ENCODE measurements around the gene SEC16A. TPM values are rescaled to one million over a fixed set of nuclear protein-coding genes. Genes with fewer than 3 reads are reported as not detected.
A peak's percentile ranks its signal among the peaks of the same experiment; 100 is the strongest.

Gene SEC16A
- total RNA-seq, 4 donors from 2014 or later, result 47.7 to 73.8 (median 62.5) TPM

DNA sequence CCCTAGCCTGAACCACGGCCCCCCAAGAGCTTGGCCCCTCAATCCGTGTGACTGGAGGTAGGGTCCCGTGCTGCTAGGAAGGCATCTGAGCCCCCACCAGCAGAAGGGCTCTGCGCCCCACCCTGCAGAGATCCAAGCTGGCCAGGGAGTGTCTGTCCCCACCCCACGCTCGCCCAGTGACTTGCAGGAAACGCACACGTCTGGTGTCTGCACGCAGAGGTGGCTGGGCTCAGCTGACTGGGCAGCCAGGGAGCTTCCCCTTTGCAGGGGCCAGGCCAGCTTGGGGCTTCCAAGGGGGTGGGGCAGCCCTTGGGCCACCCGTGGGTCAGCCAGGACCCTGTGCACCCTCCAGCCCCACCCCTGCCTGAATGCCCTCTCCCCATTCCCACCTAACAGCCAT is 38.7 kb upstream of the SEC16A start:
- Histone ChIP-seq H3K4me1 (peaks cover 11 to 12% of the 10 kb centered on the region in 2 donors), H3K27me3 (no peaks in the 10 kb centered on the region), H3K9me3 (no peaks in the 10 kb centered on the region), H3K27ac (peak overlapping the region in 1 of 3 donors; percentile 17), H3K4me3 (replicated peaks in 1 of 3) (no peak overlapping the region), H3K36me3 (peaks cover 9% of the 10 kb centered on the region in 2 donors)
- 67 to 84% methylated on average over 6 to 7 of the region's 10 CpGs for WGBS, 2 donors
- TF ChIP-seq, protein P1, sequence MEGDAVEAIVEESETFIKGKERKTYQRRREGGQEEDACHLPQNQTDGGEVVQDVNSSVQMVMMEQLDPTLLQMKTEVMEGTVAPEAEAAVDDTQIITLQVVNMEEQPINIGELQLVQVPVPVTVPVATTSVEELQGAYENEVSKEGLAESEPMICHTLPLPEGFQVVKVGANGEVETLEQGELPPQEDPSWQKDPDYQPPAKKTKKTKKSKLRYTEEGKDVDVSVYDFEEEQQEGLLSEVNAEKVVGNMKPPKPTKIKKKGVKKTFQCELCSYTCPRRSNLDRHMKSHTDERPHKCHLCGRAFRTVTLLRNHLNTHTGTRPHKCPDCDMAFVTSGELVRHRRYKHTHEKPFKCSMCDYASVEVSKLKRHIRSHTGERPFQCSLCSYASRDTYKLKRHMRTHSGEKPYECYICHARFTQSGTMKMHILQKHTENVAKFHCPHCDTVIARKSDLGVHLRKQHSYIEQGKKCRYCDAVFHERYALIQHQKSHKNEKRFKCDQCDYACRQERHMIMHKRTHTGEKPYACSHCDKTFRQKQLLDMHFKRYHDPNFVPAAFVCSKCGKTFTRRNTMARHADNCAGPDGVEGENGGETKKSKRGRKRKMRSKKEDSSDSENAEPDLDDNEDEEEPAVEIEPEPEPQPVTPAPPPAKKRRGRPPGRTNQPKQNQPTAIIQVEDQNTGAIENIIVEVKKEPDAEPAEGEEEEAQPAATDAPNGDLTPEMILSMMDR (IDR thresholded peaks at IDR 0.05), result no peak
- no peak for TF ChIP-seq POLR2A (IDR thresholded peaks at IDR 0.05)
- intact Hi-C loops (cut with DNase I), result no loop called here
- DNase-seq, result peak in 1 of 2 donors; percentile 21

DNA sequence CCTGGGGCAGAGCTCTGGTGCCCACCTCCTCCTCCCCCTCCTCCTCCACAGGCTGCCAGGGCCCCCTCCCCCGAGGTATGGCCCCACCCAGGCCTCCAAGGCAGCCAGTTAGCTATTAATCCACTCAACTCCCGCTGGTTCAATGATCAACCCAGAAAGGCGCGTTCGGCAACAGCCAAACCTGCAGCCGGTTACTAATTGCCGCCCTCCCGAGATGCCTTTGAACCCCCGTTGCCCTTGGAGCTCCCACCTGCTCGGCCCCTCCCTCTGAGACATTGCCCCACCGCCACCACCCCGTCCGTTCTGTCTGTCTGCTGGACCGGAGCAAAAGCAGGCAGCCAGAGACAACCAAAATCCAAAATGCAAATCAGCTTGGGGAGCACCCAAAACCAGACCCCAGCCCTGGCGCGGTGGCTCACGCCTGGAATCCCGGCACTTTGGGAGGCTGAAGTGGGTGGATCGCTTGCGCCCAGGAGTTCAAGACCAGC is 37.3 kb upstream of the SEC16A start:
- DNase-seq, result no peak
- Histone ChIP-seq H3K9me3 (no peaks in the 10 kb centered on the region), H3K4me3 (replicated peaks in 1 of 3) (no peak overlapping the region), H3K4me1 (no peaks in the 10 kb centered on the region), H3K36me3 (peaks cover 12 to 13% of the 10 kb centered on the region in 2 donors), H3K27ac (no peak overlapping the region), H3K27me3 (no peaks in the 10 kb centered on the region)
- intact Hi-C loops (cut with DNase I), result no loop called here
- TF ChIP-seq POLR2A (IDR thresholded peaks at IDR 0.05), result no peak
- TF ChIP-seq, protein P1 (IDR thresholded peaks at IDR 0.05), result no peak
- 80 to 90% methylated on average over 20 of the region's 20 CpGs for WGBS, 2 donors

DNA sequence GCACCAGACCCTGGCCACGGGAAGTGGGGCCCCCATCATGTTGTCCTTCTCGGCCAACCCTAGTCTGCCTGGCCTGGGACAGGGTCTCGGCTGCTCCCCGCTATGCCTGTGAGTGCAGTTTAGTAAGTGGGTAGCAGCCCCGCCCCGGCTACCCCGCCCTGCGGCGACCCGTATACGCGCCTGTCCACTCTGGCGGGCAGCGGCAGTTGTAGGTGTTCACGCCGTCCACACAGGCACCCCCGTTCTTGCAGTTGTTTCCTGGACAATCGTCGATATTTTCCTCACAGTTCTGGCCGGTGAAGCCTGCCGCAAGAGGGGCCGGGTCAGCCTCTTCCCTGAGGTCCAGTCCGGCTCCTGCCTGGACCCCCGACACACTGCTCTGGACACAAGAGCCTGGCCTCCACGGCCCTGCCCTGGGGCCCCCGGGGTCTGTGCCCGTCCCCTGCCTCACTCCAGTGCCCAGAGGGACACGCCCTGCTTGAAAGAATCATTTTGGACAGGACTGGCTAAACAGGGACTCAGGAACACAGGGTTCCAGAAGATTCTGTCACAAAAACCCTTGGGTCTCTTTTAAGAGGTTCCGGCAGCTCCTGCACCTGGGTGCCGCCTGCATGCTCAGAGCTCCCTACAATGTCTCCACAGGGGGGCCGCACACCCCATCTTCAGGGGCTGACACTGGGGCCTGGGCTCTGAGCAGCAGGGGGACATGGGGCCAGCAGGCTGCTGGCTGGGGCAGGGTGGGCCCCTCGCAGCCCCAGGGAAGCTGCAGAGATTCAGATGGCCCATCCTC is 36.6 kb upstream of the SEC16A start:
- no peak for DNase-seq
- 81 to 84% methylated on average over 28 to 31 of the region's 32 CpGs for WGBS, 2 donors
- intact Hi-C loops (cut with DNase I), result no loop called here
- Histone ChIP-seq H3K27me3 (no peaks in the 10 kb centered on the region), H3K27ac (no peak overlapping the region), H3K36me3 (peaks cover 16% of the 10 kb centered on the region in 2 donors), H3K4me1 (no peaks in the 10 kb centered on the region), H3K9me3 (no peaks in the 10 kb centered on the region), H3K4me3 (replicated peaks in 1 of 3) (no peak overlapping the region)
- TF ChIP-seq POLR2A (IDR thresholded peaks at IDR 0.05), result no peak
- TF ChIP-seq, protein P1 (IDR thresholded peaks at IDR 0.05), result no peak

DNA sequence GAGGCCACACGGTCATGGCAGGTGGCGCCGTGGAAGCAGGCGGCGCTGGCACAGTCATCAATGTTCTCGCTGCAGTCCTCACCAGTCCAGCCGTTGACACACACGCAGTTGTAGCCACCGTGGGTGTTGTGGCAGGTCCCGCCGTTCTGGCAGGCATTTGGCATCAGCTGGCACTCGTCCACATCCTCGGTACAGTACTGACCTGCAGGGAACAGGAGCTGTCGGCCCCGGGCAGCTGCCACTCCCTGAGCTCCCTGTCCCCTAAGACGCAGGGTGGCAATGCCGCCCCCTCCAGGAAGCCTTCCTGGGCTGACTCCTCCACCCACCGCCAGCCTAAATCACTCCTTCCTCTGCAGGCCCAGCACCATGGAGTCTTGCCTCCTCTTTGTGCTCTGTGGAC is 35.8 kb upstream of the SEC16A start:
- no peak for TF ChIP-seq POLR2A (IDR thresholded peaks at IDR 0.05)
- TF ChIP-seq, protein P1 (IDR thresholded peaks at IDR 0.05), result no peak
- intact Hi-C loops (cut with DNase I), result no loop called here
- Histone ChIP-seq H3K27ac (no peak overlapping the region), H3K27me3 (no peaks in the 10 kb centered on the region), H3K36me3 (peaks cover 16 to 20% of the 10 kb centered on the region in 2 donors), H3K4me1 (no peaks in the 10 kb centered on the region), H3K9me3 (no peaks in the 10 kb centered on the region), H3K4me3 (replicated peaks in 1 of 3) (no peak overlapping the region)
- no peak for DNase-seq
- 89 to 90% methylated on average over 16 to 17 of the region's 18 CpGs for WGBS, 2 donors

DNA sequence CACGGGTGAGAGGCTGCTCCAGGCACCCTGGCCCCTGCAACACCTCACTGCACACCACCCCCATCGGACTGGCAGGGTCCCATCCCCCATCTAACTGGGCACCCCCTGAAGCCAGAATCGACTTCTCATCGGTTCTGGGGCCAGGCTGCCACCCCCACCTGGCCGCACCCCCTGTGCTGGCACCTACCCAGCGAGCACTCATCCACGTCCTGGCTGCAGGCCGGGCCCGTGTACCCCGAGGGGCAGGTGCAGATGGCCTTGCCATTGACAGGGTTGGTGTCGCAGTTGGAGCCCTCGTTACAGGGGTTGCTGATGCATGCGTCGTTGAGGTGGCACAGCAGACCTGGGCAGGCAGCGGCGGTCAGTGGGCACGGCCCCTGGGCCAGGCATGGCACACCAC is 35.1 kb upstream of the SEC16A start:
- H3K27me3 ChIP-seq, result no peaks in the 10 kb centered on the region
- WGBS, 2 donors, result 87 to 100% methylated on average over 3 to 4 of the region's 17 CpGs
- no peak for DNase-seq
- no peaks in the 10 kb centered on the region for H3K9me3 ChIP-seq
- peaks cover 21 to 24% of the 10 kb centered on the region in 2 donors for H3K36me3 ChIP-seq
- H3K4me1 ChIP-seq, result peaks cover 0 to 2% of the 10 kb centered on the region in 2 donors
- H3K4me3 ChIP-seq (replicated peaks in 1 of 3), result no peak overlapping the region
- intact Hi-C loops (cut with DNase I), result no loop called here
- TF ChIP-seq, protein P1 (IDR thresholded peaks at IDR 0.05), result no peak
- TF ChIP-seq POLR2A (IDR thresholded peaks at IDR 0.05), result no peak
- H3K27ac ChIP-seq, result no peak overlapping the region

Data from thyroid gland (tissue), 4 donors.